Cerebellar nuclear complex (tissue), 1 donor: Measurements from ENCODE around the gene IGF2.

Experiments
- DNase-seq, 2 experiments: peaks; one replicate each; lab custom pipeline; 2025; lab: John Stamatoyannopoulos, UW

IGF2 gene

GRCh38 chr11:2122907-2123627 is 16.1 kb downstream of the IGF2 start:
- no peak for DNase-seq

GRCh38 chr11:2122222-2122906 is 16.8 kb downstream of the IGF2 start:
- DNase-seq = no peak

GRCh38 chr11:2121227-2122130 is 17.7 kb downstream of the IGF2 start:
- DNase-seq = no peak

GRCh38 chr11:2120359-2121100 is 18.7 kb downstream of the IGF2 start:
- no peak for DNase-seq

GRCh38 chr11:2118677-2119076 is 20.5 kb downstream of the IGF2 start:
- DNase-seq = no peak

- no peak for DNase-seq
Measured at GRCh38 chr11:2116680-2117079, 22.5 kb downstream of the IGF2 start.

GRCh38 chr11:2115308-2115707 is 23.9 kb downstream of the IGF2 start:
- no peak for DNase-seq

GRCh38 chr11:2114430-2115241 is 24.6 kb downstream of the IGF2 start:
- DNase-seq = no peak

GRCh38 chr11:2113776-2114175 is 25.4 kb downstream of the IGF2 start:
- no peak for DNase-seq

GRCh38 chr11:2110521-2110920 is 28.7 kb downstream of the IGF2 start:
- DNase-seq = no peak

GRCh38 chr11:2109541-2110019 is 29.6 kb downstream of the IGF2 start:
- no peak for DNase-seq

- no peak for DNase-seq
Measured at GRCh38 chr11:2108675-2109491, 30.3 kb downstream of the IGF2 start.

- DNase-seq = no peak
Measured at GRCh38 chr11:2107941-2108630, 31.1 kb downstream of the IGF2 start.

GRCh38 chr11:2107521-2107920 is 31.7 kb downstream of the IGF2 start:
- DNase-seq = no peak

GRCh38 chr11:2106583-2107209 is 32.5 kb downstream of the IGF2 start:
- no peak for DNase-seq

GRCh38 chr11:2105511-2105910 is 33.7 kb downstream of the IGF2 start:
- DNase-seq = no peak

GRCh38 chr11:2104524-2105440 is 34.4 kb downstream of the IGF2 start:
- DNase-seq = no peak
